HUES64 (cell line): ENCODE data around the gene TGFB2.

Source experiments
- H3K27ac ChIP-seq: 2 replicates; pipeline ENCODE4 v1.7.0; 2013; ENCODE audit warnings: low read depth, low read length, inconsistent platforms
- H3K27me3 ChIP-seq: 2 replicates; pipeline ENCODE4 v1.6.1; 2013; ENCODE audit warnings: mild to moderate bottlenecking, low read length; ENCODE audit not compliant: insufficient read depth
- H3K36me3 ChIP-seq: 2 replicates; pipeline ENCODE4 v1.6.1; 2013; ENCODE audit warnings: mild to moderate bottlenecking, low read length; ENCODE audit not compliant: insufficient read depth
- H3K4me1 ChIP-seq: 2 replicates; pipeline ENCODE4 v1.6.1; 2013; ENCODE audit warnings: mild to moderate bottlenecking, low read length, moderate library complexity; ENCODE audit not compliant: insufficient read depth
- H3K4me3 ChIP-seq: 2 replicates; pipeline ENCODE4 v1.5.1; 2013; ENCODE audit warnings: mild to moderate bottlenecking, low read length, moderate library complexity
- H3K9ac ChIP-seq: 2 replicates; pipeline ENCODE4 v1.6.1; 2013; ENCODE audit warnings: mild to moderate bottlenecking, low read depth, low read length
- H3K9me3 ChIP-seq: 2 replicates; pipeline ENCODE4 v1.6.1; 2013; ENCODE audit warnings: low read depth, low read length; ENCODE audit not compliant: insufficient read depth
- WGBS: fragments of 150-250, 120-280 bp; methylation state at CpG from one replicate; pipeline ENCODE4 v1.1.7; 2013; ENCODE audit warnings: missing lambda C conversion rate; 5-methylcytosine and 5-hydroxymethylcytosine counted together

TGFB2 gene

GRCh38 chr1:218374401-218375353 lies 29.5 kb downstream of the TGFB2 start:
- 88% methylated on average over 6 of the region's 7 CpGs for WGBS
- H3K9ac ChIP-seq = no peak overlapping the region
- no peaks in the 10 kb centered on the region for H3K9me3 ChIP-seq
- no peak overlapping the region for H3K4me3 ChIP-seq
- H3K4me1 ChIP-seq = no peaks in the 10 kb centered on the region; the same call in 1 of the 2 replicates
- no peaks in the 10 kb centered on the region for H3K36me3 ChIP-seq
- H3K27me3 ChIP-seq = no peaks in the 10 kb centered on the region
- no peak overlapping the region for H3K27ac ChIP-seq

DNA sequence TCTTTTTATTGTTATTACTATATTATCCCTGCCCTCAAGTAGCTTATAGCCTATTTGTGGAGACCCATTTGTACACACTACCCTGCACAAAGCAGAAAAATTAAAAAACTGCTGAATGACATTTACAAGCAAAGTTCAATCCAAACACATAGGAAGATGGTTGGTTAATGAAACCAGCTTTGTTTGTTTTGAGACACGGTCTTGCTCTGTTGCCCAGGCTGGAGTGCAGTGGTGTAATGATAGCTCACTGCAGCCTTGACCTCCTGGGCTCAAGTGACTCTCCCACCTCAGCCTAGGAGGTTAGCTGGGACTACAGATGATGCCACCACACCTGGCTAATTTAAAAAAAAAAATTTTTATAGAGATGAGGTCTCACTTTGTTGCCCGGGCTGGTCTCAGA lies 31.6 kb downstream of the TGFB2 start:
- Histone ChIP-seq H3K36me3 (no peaks in the 10 kb centered on the region), H3K27ac (no peak overlapping the region), H3K4me3 (no peak overlapping the region), H3K4me1 (no peaks in the 10 kb centered on the region; the same call in 1 of the 2 replicates), H3K27me3 (no peaks in the 10 kb centered on the region), H3K9me3 (no peaks in the 10 kb centered on the region), H3K9ac (no peak overlapping the region)
- 96% methylated on average over 2 of the region's 2 CpGs for WGBS

DNA sequence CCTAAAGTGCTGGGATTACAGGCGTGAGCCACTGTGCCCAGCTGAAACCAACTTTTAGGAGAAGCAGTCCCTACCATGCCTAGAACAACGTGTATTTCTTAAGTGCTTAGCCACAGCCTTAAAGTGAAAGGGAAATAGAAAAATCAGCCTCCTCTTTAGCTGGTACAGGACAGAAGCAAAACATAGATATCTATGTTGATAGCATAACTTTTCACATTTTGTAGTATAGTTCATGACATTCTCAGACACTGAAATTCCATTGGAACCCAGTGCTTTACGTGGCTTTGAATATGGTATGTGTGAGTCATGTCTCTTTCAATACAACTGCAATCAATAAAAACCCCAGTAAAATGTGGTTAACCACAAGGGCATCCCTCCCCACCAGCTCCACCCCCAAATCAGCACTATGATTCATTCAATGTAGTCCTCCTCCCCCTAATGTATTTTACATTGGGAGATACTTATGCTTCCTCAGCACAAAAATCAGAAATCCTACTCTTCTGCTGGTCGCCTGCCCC lies 32.1 kb downstream of the TGFB2 start:
- H3K36me3 ChIP-seq = no peaks in the 10 kb centered on the region
- WGBS = 70% methylated on average over 3 of the region's 4 CpGs
- no peak overlapping the region for H3K9ac ChIP-seq
- no peaks in the 10 kb centered on the region; the same call in 1 of the 2 replicates for H3K4me1 ChIP-seq
- H3K4me3 ChIP-seq = no peak overlapping the region
- no peaks in the 10 kb centered on the region for H3K27me3 ChIP-seq
- no peaks in the 10 kb centered on the region for H3K9me3 ChIP-seq
- no peak overlapping the region for H3K27ac ChIP-seq

- Histone ChIP-seq H3K36me3 (no peaks in the 10 kb centered on the region), H3K27me3 (no peaks in the 10 kb centered on the region), H3K9me3 (no peaks in the 10 kb centered on the region), H3K4me3 (no peak overlapping the region), H3K9ac (no peak overlapping the region), H3K4me1 (no peaks in the 10 kb centered on the region), H3K27ac (no peak overlapping the region)
- 91% methylated on average over 7 of the region's 7 CpGs for WGBS
Measured at GRCh38 chr1:218380125-218380977, 35.2 kb downstream of the TGFB2 start.

DNA sequence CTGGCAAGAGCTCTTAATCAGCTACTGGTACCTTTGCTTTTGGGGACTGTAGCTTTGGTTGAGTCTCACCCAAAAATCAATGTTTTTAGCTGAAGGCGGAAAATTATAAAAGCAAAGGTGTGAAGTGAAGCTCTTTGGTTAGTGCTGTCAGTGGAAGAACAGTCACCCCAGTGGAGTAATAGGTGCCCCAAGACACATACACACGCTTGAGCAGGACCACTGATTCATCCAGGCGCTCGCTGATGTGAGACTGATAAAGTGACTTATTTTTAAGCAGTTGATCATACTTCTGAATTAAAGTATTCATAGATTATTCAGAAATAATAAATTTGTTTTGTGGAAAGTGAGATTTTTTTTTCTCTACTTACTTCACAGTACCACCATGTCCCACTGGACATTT lies 37.1 kb downstream of the TGFB2 start:
- Histone ChIP-seq H3K9me3 (no peaks in the 10 kb centered on the region), H3K4me3 (no peak overlapping the region), H3K4me1 (no peaks in the 10 kb centered on the region), H3K9ac (no peak overlapping the region), H3K27ac (no peak overlapping the region), H3K36me3 (no peaks in the 10 kb centered on the region), H3K27me3 (no peaks in the 10 kb centered on the region)
- 97% methylated on average over 2 of the region's 4 CpGs for WGBS

- no peak overlapping the region for H3K27ac ChIP-seq
Measured at GRCh38 chr1:218383051-218383450, 37.9 kb downstream of the TGFB2 start.

DNA sequence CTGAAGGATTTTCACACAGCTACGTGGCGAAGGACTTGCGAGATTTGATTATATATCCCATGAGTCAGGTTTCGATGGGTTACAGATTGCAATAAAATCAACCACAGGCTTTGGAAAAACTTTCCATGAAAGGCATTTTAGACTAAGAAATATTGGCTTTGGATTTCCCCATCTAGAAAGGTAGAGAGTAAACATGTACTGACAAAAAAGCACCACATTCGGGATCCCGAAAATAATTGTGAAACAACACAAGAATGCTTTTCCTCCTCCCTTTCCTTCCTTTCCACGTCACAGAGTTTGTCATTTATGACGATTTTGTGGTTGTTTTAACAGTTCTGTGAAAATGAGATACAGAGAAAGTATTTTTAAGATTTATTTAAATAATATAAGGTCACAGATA lies 38.5 kb downstream of the TGFB2 start:
- no peaks in the 10 kb centered on the region for H3K9me3 ChIP-seq
- H3K4me3 ChIP-seq = no peak overlapping the region

More at GRCh38 chr1:218383051-218383450, 37.9 kb downstream of the TGFB2 start:
- Histone ChIP-seq H3K36me3 (no peaks in the 10 kb centered on the region), H3K27me3 (no peaks in the 10 kb centered on the region), H3K4me3 (no peak overlapping the region), H3K9ac (no peak overlapping the region), H3K9me3 (no peaks in the 10 kb centered on the region), H3K4me1 (no peaks in the 10 kb centered on the region)
- 92% methylated on average over 2 of the region's 2 CpGs for WGBS

GRCh38 chr1:218384581-218384993 lies 39.5 kb downstream of the TGFB2 start:
- H3K9ac ChIP-seq = no peak overlapping the region
- no peaks in the 10 kb centered on the region for H3K4me1 ChIP-seq
- WGBS = 90% methylated on average over 5 of the region's 6 CpGs
- H3K9me3 ChIP-seq = no peaks in the 10 kb centered on the region
- no peaks in the 10 kb centered on the region for H3K36me3 ChIP-seq
- no peak overlapping the region for H3K27ac ChIP-seq
- H3K4me3 ChIP-seq = no peak overlapping the region
- no peaks in the 10 kb centered on the region for H3K27me3 ChIP-seq

More for the DNA sequence above, 38.5 kb downstream of the TGFB2 start:
- no peak overlapping the region for H3K9ac ChIP-seq
- no peaks in the 10 kb centered on the region for H3K4me1 ChIP-seq
- H3K27ac ChIP-seq = no peak overlapping the region
- no peaks in the 10 kb centered on the region for H3K36me3 ChIP-seq
- H3K27me3 ChIP-seq = no peaks in the 10 kb centered on the region
- 93% methylated on average over 6 of the region's 8 CpGs for WGBS

GRCh38 chr1:218388591-218388990 lies 43.5 kb downstream of the TGFB2 start:
- H3K4me3 ChIP-seq = no peak overlapping the region
- H3K9me3 ChIP-seq = no peaks in the 10 kb centered on the region
- no peaks in the 10 kb centered on the region for H3K4me1 ChIP-seq
- H3K36me3 ChIP-seq = no peaks in the 10 kb centered on the region
- no peak overlapping the region for H3K27ac ChIP-seq
- H3K9ac ChIP-seq = no peak overlapping the region
- no peaks in the 10 kb centered on the region for H3K27me3 ChIP-seq
- 97% methylated on average over 8 of the region's 8 CpGs for WGBS

- H3K27ac ChIP-seq = no peak overlapping the region
- over 99% methylated on average over 3 of the region's 3 CpGs for WGBS
- H3K4me3 ChIP-seq = no peak overlapping the region
- H3K9me3 ChIP-seq = no peaks in the 10 kb centered on the region
- H3K36me3 ChIP-seq = no peaks in the 10 kb centered on the region
- H3K27me3 ChIP-seq = no peaks in the 10 kb centered on the region
- no peaks in the 10 kb centered on the region for H3K4me1 ChIP-seq
- H3K9ac ChIP-seq = no peak overlapping the region
Measured at GRCh38 chr1:218390618-218391017, 45.5 kb downstream of the TGFB2 start.

DNA sequence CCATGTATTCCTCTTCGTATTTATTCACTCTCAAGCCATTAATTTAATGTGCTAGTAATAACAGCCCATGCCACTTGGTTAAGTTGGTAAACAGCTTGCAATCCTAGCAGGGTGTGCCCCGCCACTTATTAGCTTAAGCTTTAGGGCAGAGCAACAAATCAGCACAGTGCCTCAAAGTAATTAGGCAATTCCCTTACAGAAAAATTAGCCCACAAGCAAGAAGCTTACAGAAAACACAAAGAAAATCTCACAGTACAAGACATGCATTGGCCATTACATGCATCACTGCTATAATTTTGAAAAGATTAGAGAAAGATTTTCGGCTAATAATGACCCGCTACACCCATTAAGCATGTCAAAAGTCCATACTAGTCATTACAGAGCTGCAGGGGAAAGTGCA lies 47.6 kb downstream of the TGFB2 start:
- no peak overlapping the region for H3K27ac ChIP-seq
- H3K4me1 ChIP-seq = no peaks in the 10 kb centered on the region
- WGBS = 89% methylated on average over 4 of the region's 4 CpGs
- H3K4me3 ChIP-seq = no peak overlapping the region
- H3K27me3 ChIP-seq = no peaks in the 10 kb centered on the region
- H3K9me3 ChIP-seq = no peaks in the 10 kb centered on the region
- no peak overlapping the region for H3K9ac ChIP-seq
- H3K36me3 ChIP-seq = no peaks in the 10 kb centered on the region
